B cell (primary cell): ENCODE measurements around the gene APH1B.

ENCODE experiments used
- EZH2 ChIP-seq: IDR thresholded peaks from 2 replicates; pipeline ENCODE4 v1.6.1; 2012; ENCODE audit warnings: borderline replicate concordance, low read depth, mild to moderate bottlenecking, moderate library complexity, low read length; ENCODE audit not compliant: insufficient read depth, poor library complexity, severe bottlenecking
- TF ChIP-seq, protein P1 (sequence below): fragments of 200-600 bp; IDR thresholded peaks from one replicate; pipeline ENCODE4 v1.8.0; 2022; ENCODE audit warnings: antibody characterized with exemption, mild to moderate bottlenecking

DNA sequence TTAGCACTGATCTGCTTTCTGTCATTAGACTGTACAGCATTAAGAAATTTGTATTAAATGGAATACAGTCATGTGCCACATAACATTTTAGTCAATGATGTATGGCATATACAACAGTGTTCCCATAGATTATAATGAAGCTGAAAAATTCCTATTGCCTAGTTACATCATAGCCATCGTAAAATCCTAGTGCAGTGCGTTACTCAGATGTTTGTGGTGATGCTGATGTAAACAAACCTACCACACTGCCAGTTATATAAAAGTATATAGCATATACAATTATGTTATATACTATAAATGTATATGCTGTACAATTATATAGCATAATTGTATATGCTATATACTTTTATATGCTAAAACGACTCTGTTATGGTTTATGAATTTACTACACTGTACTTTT is 41.7 kb downstream of the APH1B start:
- TF ChIP-seq, protein P1, sequence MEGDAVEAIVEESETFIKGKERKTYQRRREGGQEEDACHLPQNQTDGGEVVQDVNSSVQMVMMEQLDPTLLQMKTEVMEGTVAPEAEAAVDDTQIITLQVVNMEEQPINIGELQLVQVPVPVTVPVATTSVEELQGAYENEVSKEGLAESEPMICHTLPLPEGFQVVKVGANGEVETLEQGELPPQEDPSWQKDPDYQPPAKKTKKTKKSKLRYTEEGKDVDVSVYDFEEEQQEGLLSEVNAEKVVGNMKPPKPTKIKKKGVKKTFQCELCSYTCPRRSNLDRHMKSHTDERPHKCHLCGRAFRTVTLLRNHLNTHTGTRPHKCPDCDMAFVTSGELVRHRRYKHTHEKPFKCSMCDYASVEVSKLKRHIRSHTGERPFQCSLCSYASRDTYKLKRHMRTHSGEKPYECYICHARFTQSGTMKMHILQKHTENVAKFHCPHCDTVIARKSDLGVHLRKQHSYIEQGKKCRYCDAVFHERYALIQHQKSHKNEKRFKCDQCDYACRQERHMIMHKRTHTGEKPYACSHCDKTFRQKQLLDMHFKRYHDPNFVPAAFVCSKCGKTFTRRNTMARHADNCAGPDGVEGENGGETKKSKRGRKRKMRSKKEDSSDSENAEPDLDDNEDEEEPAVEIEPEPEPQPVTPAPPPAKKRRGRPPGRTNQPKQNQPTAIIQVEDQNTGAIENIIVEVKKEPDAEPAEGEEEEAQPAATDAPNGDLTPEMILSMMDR = no peak
- no peak for TF ChIP-seq EZH2
